B cell (primary cell): ENCODE measurements around the gene BTK. TPM values are rescaled to one million over a fixed set of nuclear protein-coding genes. Genes with fewer than 3 reads are reported as not detected.

Source experiments
- ATAC-seq: fragments of 200-7000 bp; cut with Tn5 transposase; one replicate; pipeline ENCODE4 v1.10.0; 2021; ENCODE audit warnings: low read depth, mild to moderate bottlenecking, moderate number of reproducible peaks, moderate library complexity
- CTCF ChIA-PET: fragments of 350-600 bp; sonication (Branson Sonifier 250); formaldehyde crosslinking; loops from one replicate; lab custom pipeline; 2021; ENCODE audit warnings: antibody characterized with exemption, inconsistent platforms; lab: Charles Lee
- POLR2A ChIA-PET: fragments of 350-600 bp; sonication (Branson Sonifier 250); formaldehyde crosslinking; loops from one replicate; lab custom pipeline; 2021; ENCODE audit warnings: antibody characterized with exemption; lab: Charles Lee
- DNase-seq: peaks from one replicate; pipeline ENCODE4 v3.0.0; 2013
- H2AFZ ChIP-seq: 2 replicates; pipeline ENCODE4 v1.6.1; 2012; ENCODE audit warnings: mild to moderate bottlenecking, low read depth, low read length; ENCODE audit not compliant: insufficient read depth, poor library complexity, severe bottlenecking
- H3K27ac ChIP-seq, 2 donors: 1 replicate in 1 of 2; 2 replicates in 1 of 2; pipeline ENCODE4 v1.5.1; 2012 to 2013; ENCODE audit warnings: low read length in 2 of 2, mild to moderate bottlenecking in 2 of 2, moderate library complexity in 1 of 2
- H3K27me3 ChIP-seq, 4 experiments: fragments of 200-600 bp in 1 of 4; sonication (generic) in 1 of 4; replicated peaks in 1 of 4; 1 replicate in 2 of 4; 2 replicates in 2 of 4; pipeline versions ENCODE4 v1.6.1 to v1.7.0; 2013 to 2016; ENCODE audit warnings: low read length in 3 of 4, mild to moderate bottlenecking in 2 of 4, mixed read lengths in 1 of 4, moderate library complexity in 1 of 4; ENCODE audit not compliant: insufficient read depth in 4 of 4, control insufficient read depth in 3 of 4; ENCODE audit errors: control extremely low read depth in 1 of 4
- H3K36me3 ChIP-seq, 2 experiments: replicated peaks in 1 of 2; 1 replicate in 1 of 2; 2 replicates in 1 of 2; pipeline versions ENCODE4 v1.6.1 to v1.7.1; 2013; ENCODE audit warnings: low read length in 1 of 2; ENCODE audit not compliant: insufficient read depth in 2 of 2, control insufficient read depth in 1 of 2; ENCODE audit errors: control extremely low read depth in 1 of 2, extremely low read depth in 1 of 2
- H3K4me1 ChIP-seq, 2 donors: fragments of 200-600 bp in 1 of 2; sonication (generic) in 1 of 2; 1 replicate in 1 of 2; 2 replicates in 1 of 2; pipeline versions ENCODE4 v1.5.1 to v1.6.1; 2013 to 2017; ENCODE audit warnings: low read length in 2 of 2; ENCODE audit not compliant: control insufficient read depth in 2 of 2, insufficient read depth in 2 of 2
- H3K4me2 ChIP-seq: replicated peaks from 2 replicates; pipeline ENCODE3; 2012; ENCODE audit warnings: mild to moderate bottlenecking, low read depth, low read length; ENCODE audit not compliant: poor library complexity, severe bottlenecking
- H3K4me3 ChIP-seq, 5 experiments: fragments of 200-600 bp in 1 of 5; sonication (generic) in 1 of 5; 1 replicate in 3 of 5; 2 replicates in 2 of 5; pipeline versions ENCODE4 v1.5.1 to v1.7.0; 2011 to 2016; ENCODE audit warnings: low read length in 4 of 5, mild to moderate bottlenecking in 4 of 5, low read depth in 2 of 5, control low read depth in 1 of 5, moderate library complexity in 1 of 5; ENCODE audit not compliant: insufficient read depth in 1 of 5; ENCODE audit errors: control extremely low read depth in 1 of 5, extremely low read depth in 1 of 5
- H3K79me2 ChIP-seq: fragments of 200-600 bp; sonication (generic); one replicate; pipeline ENCODE4 v1.6.0; 2016; ENCODE audit warnings: low read length; ENCODE audit not compliant: control insufficient read depth, insufficient read depth
- H3K9ac ChIP-seq: fragments of 200-600 bp; sonication (generic); 2 replicates; pipeline ENCODE4 v1.6.1; 2017; ENCODE audit warnings: mild to moderate bottlenecking, low read length, moderate library complexity
- H3K9me3 ChIP-seq, 3 donors: one replicate each; pipeline versions ENCODE4 v1.6.1 to v1.7.1; 2013; ENCODE audit warnings: low read length in 2 of 3; ENCODE audit not compliant: control insufficient read depth in 2 of 3, insufficient read depth in 1 of 3; ENCODE audit errors: control extremely low read depth in 1 of 3
- H4K20me1 ChIP-seq: 2 replicates; pipeline ENCODE4 v1.6.0; 2012; ENCODE audit warnings: mild to moderate bottlenecking, low read length; ENCODE audit not compliant: insufficient read depth, control insufficient read depth, poor library complexity, severe bottlenecking
- H3K27ac Mint-ChIP-seq: one replicate; pipeline ENCODE4 v1.8.0; 2021; ENCODE audit warnings: mixed read lengths
- H3K27me3 Mint-ChIP-seq: one replicate; pipeline ENCODE4 v1.8.0; 2021; ENCODE audit warnings: mixed read lengths
- H3K4me1 Mint-ChIP-seq: one replicate; pipeline ENCODE4 v1.8.0; 2021; ENCODE audit warnings: mixed read lengths
- H3K4me3 Mint-ChIP-seq: one replicate; pipeline ENCODE4 v1.8.0; 2021; ENCODE audit warnings: mixed read lengths
- H3K9me3 Mint-ChIP-seq: one replicate; pipeline ENCODE4 v1.8.0; 2022; ENCODE audit warnings: mixed read lengths; ENCODE audit not compliant: insufficient read depth
- CTCF ChIP-seq: fragments of 200-600 bp; IDR thresholded peaks from one replicate; pipeline ENCODE4 v1.8.0; 2022; ENCODE audit warnings: antibody characterized with exemption, mild to moderate bottlenecking
- EZH2 ChIP-seq: IDR thresholded peaks from 2 replicates; pipeline ENCODE4 v1.6.1; 2012; ENCODE audit warnings: borderline replicate concordance, low read depth, mild to moderate bottlenecking, moderate library complexity, low read length; ENCODE audit not compliant: insufficient read depth, poor library complexity, severe bottlenecking
- whole genome bisulfite sequencing: methylation state at CpG from one replicate; pipeline ENCODE4 v1.1.5; 2013; ENCODE audit warnings: missing lambda C conversion rate; ENCODE audit not compliant: insufficient coverage; 5-methylcytosine and 5-hydroxymethylcytosine counted together
- intact Hi-C: fragments of 100-400 bp; cut with micrococcal nuclease; formaldehyde crosslinking; loops from one replicate; pipeline ENCODE4 v1.10.0; 2022
- polyA minus RNA-seq: library from RNA; depleted of rRNA, polyadenylated mRNA; stranded (reverse); fragments of >200 nt; gene quantifications from 2 replicates; pipeline ENCODE4 v1.2.3, GENCODE V29; 2012
- polyA plus RNA-seq: library from polyadenylated mRNA; depleted of rRNA; stranded (reverse); fragments of >200 nt; gene quantifications from 2 replicates; pipeline ENCODE4 v1.2.3, GENCODE V29; 2012
- total RNA-seq, 2 donors: library from RNA; stranded (reverse); fragments of 120-200 nt in 1 of 2; gene quantifications; 1 replicate in 1 of 2; 2 replicates in 1 of 2; pipeline versions ENCODE4 v1.2.3 to v1.2.4, GENCODE V29; 2013 to 2022

BTK gene
- total RNA-seq = 235 and 243 TPM in 2 replicates
- total RNA-seq (2013) = 232 TPM
- 157 and 166 TPM in 2 replicates for polyA plus RNA-seq
- 84.8 and 107 TPM in 2 replicates for polyA minus RNA-seq

DNA sequence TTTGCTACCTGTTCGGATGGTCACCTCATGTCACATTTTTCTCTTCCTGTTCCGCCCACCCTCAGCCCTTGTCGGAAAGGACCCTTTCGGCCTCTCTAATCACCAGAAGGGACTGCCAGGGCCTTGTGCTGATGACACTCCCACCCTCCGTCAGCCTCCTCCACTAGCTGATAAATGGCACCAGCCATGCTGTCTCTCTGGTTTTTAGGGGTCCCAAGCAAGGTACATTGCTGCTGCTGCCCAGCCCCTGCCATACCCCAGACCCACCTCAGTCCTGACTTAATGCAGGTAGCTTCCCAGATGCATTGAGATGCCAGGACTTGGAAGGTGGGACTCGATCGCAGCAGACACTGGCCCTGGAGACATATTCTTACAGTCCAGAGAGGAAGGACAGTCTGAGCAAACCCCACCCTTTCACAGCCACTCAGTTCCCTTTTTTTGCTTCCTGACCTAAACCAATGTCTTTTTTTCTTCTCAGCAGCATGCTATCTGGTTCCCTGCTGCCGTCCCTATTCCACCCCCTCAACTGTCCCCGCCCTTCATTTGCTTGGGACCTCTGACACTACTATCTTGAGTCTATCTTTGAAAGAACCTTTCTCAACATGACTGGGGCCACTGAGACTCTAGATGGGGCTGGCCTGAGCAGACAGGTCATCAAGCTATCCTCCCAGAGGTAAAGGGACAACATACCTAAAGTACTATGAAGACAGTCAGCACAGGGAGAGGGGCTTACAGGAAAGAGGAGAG is at the start of gene BTK:
TSS of gene BTK (minus strand) at position 397 of the 747 bp plus-strand sequence. CDS start 10,907 bp downstream, outside the sequence.
- peaks cover 54% of the 10 kb centered on the region for H3K79me2 ChIP-seq
- ATAC-seq (peak; percentile 64), DNase-seq (peak; percentile 73)
- peak within 1 kb of the TSS; percentile 51 to 73 (median 65) for H3K4me3 ChIP-seq
- Mint-ChIP-seq H3K27ac (peak within 1 kb of the TSS; percentile 98), H3K9me3 (no peaks in the 10 kb centered on the region), H3K4me1 (peaks cover 43% of the 10 kb centered on the region), H3K27me3 (no peaks in the 10 kb centered on the region), H3K4me3 (peak within 1 kb of the TSS; percentile 99)
- POLR2A ChIA-PET = interaction anchor here (0.6 to 0.7 kb wide), 3 partner anchors 10 to 1844 kb away, joined by 3 to 5 read pairs (median 4); no protein-coding TSS in a partner anchor
- no peaks in the 10 kb centered on the region for H4K20me1 ChIP-seq
- CTCF ChIA-PET = interaction anchor here (1.4 to 1.6 kb wide), 2 partner anchors 28 to 29 kb away, joined by 5 to 7 read pairs; no protein-coding TSS in a partner anchor
- WGBS = 3% methylated on average over 9 of the region's 9 CpGs
- H3K9me3 ChIP-seq = no peaks in the 10 kb centered on the region
- peak within 1 kb of the TSS; percentile 72 for H3K4me2 ChIP-seq
- intact Hi-C loops = no loop called here
- no peaks in the 10 kb centered on the region for H3K27me3 ChIP-seq
- H3K9ac ChIP-seq = peak within 1 kb of the TSS; percentile 73
- TF ChIP-seq CTCF (no peak), EZH2 (no peak)
- H2AFZ ChIP-seq = peak within 1 kb of the TSS; percentile 41
- peaks cover 34 to 35% of the 10 kb centered on the region in 2 donors for H3K4me1 ChIP-seq
- H3K36me3 ChIP-seq = peaks cover 0 to 10% of the 10 kb centered on the region in 2 experiments
- peak within 1 kb of the TSS; percentile 76 to 78 for H3K27ac ChIP-seq
